HFFc6 (cell line): Measurements from ENCODE around the gene JADE2. TPM values are rescaled to one million over a fixed set of nuclear protein-coding genes. Genes with fewer than 3 reads are reported as not detected.
A peak's percentile ranks its signal among the peaks of the same experiment; 100 is the strongest.

Source experiments
- DNase-seq: peaks from one replicate; pipeline ENCODE4 v3.0.0-alpha.2; 2018
- H3K27ac Mint-ChIP-seq: 2 replicates; pipeline ENCODE4 v1.8.0; 2020; ENCODE audit warnings: mild to moderate bottlenecking, mixed read lengths
- H3K27me3 Mint-ChIP-seq: 2 replicates; pipeline ENCODE4 v1.8.0; 2021; ENCODE audit warnings: mild to moderate bottlenecking, moderate library complexity, mixed read lengths; ENCODE audit not compliant: insufficient read depth
- H3K36me3 Mint-ChIP-seq: 2 replicates; pipeline ENCODE4 v1.8.0; 2021; ENCODE audit warnings: low read depth, mixed read lengths
- H3K4me1 Mint-ChIP-seq: 2 replicates; pipeline ENCODE4 v1.8.0; 2020; ENCODE audit warnings: low read depth, mixed read lengths
- H3K4me3 Mint-ChIP-seq: 2 replicates; pipeline ENCODE4 v1.8.0; 2020; ENCODE audit warnings: mild to moderate bottlenecking, moderate library complexity, mixed read lengths
- H3K9me3 Mint-ChIP-seq: 2 replicates; pipeline ENCODE4 v1.8.0; 2020; ENCODE audit warnings: mild to moderate bottlenecking, mixed read lengths
- CTCF ChIP-seq: fragments of 200-600 bp; sonication (generic); IDR thresholded peaks from 2 replicates; pipeline ENCODE4 v1.5.0; 2021; ENCODE audit warnings: antibody characterized with exemption, mild to moderate bottlenecking
- total RNA-seq, 6 experiments: library from RNA; stranded (reverse); fragmentation: NEBNext Ultra II Directional; extraction: Animal tissue kit (Norgen Biotek cat#: 25700); gene quantifications; 2 replicates in 1 of 6; 3 replicates in 5 of 6; pipeline ENCODE4 v1.2.3, GENCODE V29; 2021

JADE2 gene
- total RNA-seq, 6 experiments from 2014 or later = 32.8 to 41.0 (median 39.6) TPM

GRCh38 chr5:134577796-134578577 lies 52.5 kb downstream of the JADE2 start:
- peak; percentile 49 for DNase-seq
- Mint-ChIP-seq H3K27me3 (no peaks in the 10 kb centered on the region; the same call in 1 of the 2 replicates), H3K4me3 (no peak overlapping the region), H3K36me3 (peaks cover 24% of the 10 kb centered on the region), H3K9me3 (no peaks in the 10 kb centered on the region), H3K27ac (peak overlapping the region; percentile 77), H3K4me1 (peaks cover 18% of the 10 kb centered on the region)
- TF ChIP-seq CTCF = peak; percentile 93

DNA sequence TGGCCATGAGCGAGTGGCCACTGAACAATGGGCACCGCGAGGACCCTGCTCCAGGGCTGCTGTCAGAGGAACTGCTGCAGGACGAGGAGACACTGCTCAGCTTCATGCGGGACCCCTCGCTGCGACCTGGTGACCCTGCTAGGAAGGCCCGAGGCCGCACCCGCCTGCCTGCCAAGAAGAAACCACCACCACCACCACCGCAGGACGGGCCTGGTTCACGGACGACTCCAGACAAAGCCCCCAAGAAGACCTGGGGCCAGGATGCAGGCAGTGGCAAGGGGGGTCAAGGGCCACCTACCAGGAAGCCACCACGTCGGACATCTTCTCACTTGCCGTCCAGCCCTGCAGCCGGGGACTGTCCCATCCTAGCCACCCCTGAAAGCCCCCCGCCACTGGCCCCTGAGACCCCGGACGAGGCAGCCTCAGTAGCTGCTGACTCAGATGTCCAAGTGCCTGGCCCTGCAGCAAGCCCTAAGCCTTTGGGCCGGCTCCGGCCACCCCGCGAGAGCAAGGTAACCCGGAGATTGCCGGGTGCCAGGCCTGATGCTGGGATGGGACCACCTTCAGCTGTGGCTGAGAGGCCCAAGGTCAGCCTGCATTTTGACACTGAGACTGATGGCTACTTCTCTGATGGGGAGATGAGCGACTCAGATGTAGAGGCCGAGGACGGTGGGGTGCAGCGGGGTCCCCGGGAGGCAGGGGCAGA lies 53.3 kb downstream of the JADE2 start:
- H3K4me3 Mint-ChIP-seq = no peak overlapping the region
- H3K27me3 Mint-ChIP-seq = no peaks in the 10 kb centered on the region; the same call in 1 of the 2 replicates
- H3K27ac Mint-ChIP-seq = no peak overlapping the region
- no peak for DNase-seq
- no peak for TF ChIP-seq CTCF
- H3K36me3 Mint-ChIP-seq = peaks cover 18% of the 10 kb centered on the region; the same call in 1 of the 2 replicates
- H3K4me1 Mint-ChIP-seq = peaks cover 18% of the 10 kb centered on the region
- H3K9me3 Mint-ChIP-seq = no peaks in the 10 kb centered on the region

DNA sequence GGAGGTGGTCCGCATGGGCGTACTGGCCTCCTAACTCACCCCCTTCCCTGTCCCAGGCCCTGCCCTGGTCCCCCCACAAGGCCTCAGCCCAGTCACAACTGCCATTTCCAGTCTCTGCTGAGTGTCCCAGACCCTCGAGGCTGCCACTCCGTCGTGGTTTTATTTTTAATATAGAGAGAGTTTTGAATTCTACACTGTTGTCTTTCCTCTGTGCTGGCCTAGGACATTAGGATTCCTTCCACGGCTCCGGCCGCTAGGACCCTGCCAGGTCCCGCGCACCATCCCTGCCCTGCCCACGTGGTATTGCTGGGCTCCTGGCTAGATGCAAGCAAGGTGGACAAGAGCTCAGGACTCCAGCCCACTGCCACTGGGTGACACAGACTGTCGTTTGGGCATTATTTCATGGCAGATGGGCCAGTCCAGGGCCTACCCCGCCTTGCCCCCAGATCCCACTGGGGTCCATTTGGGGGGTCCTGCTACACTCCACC lies 53.9 kb downstream of the JADE2 start:
- Mint-ChIP-seq H3K4me1 (peaks cover 18% of the 10 kb centered on the region), H3K9me3 (no peaks in the 10 kb centered on the region), H3K27ac (no peak overlapping the region), H3K36me3 (peaks cover 14% of the 10 kb centered on the region; the same call in 1 of the 2 replicates), H3K4me3 (no peak overlapping the region), H3K27me3 (no peaks in the 10 kb centered on the region; the same call in 1 of the 2 replicates)
- DNase-seq = no peak
- TF ChIP-seq CTCF = no peak

- H3K4me1 Mint-ChIP-seq = peaks cover 18% of the 10 kb centered on the region
- no peak for DNase-seq
- H3K4me3 Mint-ChIP-seq = no peak overlapping the region
- no peak for TF ChIP-seq CTCF
- peaks cover 9% of the 10 kb centered on the region; the same call in 1 of the 2 replicates for H3K36me3 Mint-ChIP-seq
- H3K27ac Mint-ChIP-seq = peak overlapping the region; percentile 29; the same call in 1 of the 2 replicates
- no peaks in the 10 kb centered on the region for H3K9me3 Mint-ChIP-seq
- no peaks in the 10 kb centered on the region; the same call in 1 of the 2 replicates for H3K27me3 Mint-ChIP-seq
Measured at GRCh38 chr5:134580001-134580460, 54.6 kb downstream of the JADE2 start.

DNA sequence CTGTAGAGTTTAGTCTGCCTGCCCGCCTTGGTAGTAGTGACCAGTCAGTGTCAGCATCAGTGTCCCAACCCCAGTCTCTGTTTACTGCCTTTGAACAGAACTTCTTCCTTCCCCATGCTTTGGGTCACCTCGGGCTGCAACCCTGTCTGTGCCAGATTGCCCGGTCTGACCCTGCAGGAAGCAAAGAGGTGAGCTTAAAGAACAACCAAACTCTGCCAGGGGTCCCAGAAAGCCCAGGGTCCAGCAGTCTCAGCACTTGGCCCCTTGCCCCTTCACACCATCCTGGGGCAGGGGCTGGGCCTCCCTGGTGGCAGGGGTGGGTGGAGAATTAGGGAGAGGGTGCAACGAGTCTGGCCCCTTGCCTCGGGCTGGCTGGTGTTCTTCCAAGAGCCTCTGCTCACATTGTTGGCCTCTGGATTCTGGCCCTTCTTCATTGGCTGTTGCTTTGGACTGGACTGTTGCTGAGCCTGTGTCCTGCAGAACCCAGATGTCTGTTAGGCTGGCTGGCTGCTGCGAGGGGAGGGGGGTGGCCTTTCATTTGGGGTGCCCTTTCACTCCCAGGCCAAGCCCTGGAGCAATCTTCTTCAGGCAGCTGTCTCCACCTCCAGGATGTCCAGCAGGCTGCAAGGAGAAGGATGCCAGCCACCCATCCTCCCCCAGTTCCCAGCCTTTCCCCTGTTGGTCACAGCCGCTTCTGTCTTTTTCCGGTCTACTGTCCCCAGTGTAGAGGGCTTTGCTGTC lies 55.9 kb downstream of the JADE2 start:
- H3K4me1 Mint-ChIP-seq = peaks cover 17% of the 10 kb centered on the region

More for the DNA sequence above, 55.9 kb downstream of the JADE2 start:
- DNase-seq = no peak
- Mint-ChIP-seq H3K4me3 (no peak overlapping the region), H3K27ac (no peak overlapping the region), H3K9me3 (no peaks in the 10 kb centered on the region), H3K36me3 (peaks cover 8% of the 10 kb centered on the region; the same call in 1 of the 2 replicates), H3K27me3 (0 out of 2 replicates have a peak, but pooled peaks cover under 1% of the 10 kb centered on the region)
- TF ChIP-seq CTCF = no peak
